Measurements from ENCODE around the gene RHCG. TPM values are rescaled to one million over a fixed set of nuclear protein-coding genes. Genes with fewer than 3 reads are reported as not detected.

Gene RHCG
- total RNA-seq, 2 donors from 2014 or later, result 0.91 to 1.0 TPM

- Histone ChIP-seq H3K36me3 (no peaks in the 10 kb centered on the region), H3K27me3 (replicated peaks; ENCODE audit: insufficient read depth) (peaks cover 3% of the 10 kb centered on the region), H3K27ac (no peak overlapping the region), H3K4me1 (replicated peaks) (no peaks in the 10 kb centered on the region), H3K9me3 (no peaks in the 10 kb centered on the region), H3K4me3 (no peak overlapping the region)
- intact Hi-C loops (cut with DNase I), result no loop called here
- WGBS, result 22% methylated on average over 8 of the region's 8 CpGs
- DNase-seq (ENCODE audit: low spot score), result no peak
- TF ChIP-seq POLR2A (IDR thresholded peaks at IDR 0.05) (no peak), CTCF (IDR thresholded peaks at IDR 0.05) (no peak), POLR2AphosphoS5 (IDR thresholded peaks at IDR 0.05) (no peak)
These were observed 72.4 kb downstream of the RHCG start for GRCh38 chr15:89423981-89424380.

Other genes starting within 250 kb of the RHCG start
- 10 to 100 TPM; 54.3 to 92.0 TPM for gene POLG, start 161.8 kb downstream of the RHCG start, total RNA-seq
- 1 to 10 TPM in 1 of 2 donors, under 1 TPM in 1; 0.55 to 4.1 TPM for gene TICRR, start 78.9 kb upstream of the RHCG start, total RNA-seq
- gene KIF7, start 158.9 kb upstream of the RHCG start, total RNA-seq, result 10 to 100 TPM in 1 of 2 donors, 1 to 10 TPM in 1; 4.1 to 10.3 TPM
- gene PLIN1, start 182.8 kb upstream of the RHCG start, total RNA-seq, result 1 to 10 TPM; 1.5 to 3.6 TPM
- 10 to 100 TPM; 13.5 to 23.3 TPM for gene PEX11A, start 194.2 kb upstream of the RHCG start, total RNA-seq
- gene WDR93, start 194.2 kb upstream of the RHCG start, total RNA-seq, result 1 to 10 TPM in 1 of 2 donors, under 1 TPM in 1; 0.18 to 3.0 TPM